GM19463 (cell line): ENCODE measurements around the gene ASPDH.
"Not testable (repeated sequence)": the region's sequence is repeated elsewhere in the genome, so short reads cannot be mapped to it uniquely, and the experiment has no call there.

Experiments
- ATAC-seq: cut with Tn5 transposase; IDR thresholded peaks from one replicate; pipeline ENCODE4 v1.9.1; 2021; ENCODE audit warnings: mild to moderate bottlenecking, moderate library complexity; ENCODE audit not compliant: unreplicated experiment

The ASPDH gene

DNA sequence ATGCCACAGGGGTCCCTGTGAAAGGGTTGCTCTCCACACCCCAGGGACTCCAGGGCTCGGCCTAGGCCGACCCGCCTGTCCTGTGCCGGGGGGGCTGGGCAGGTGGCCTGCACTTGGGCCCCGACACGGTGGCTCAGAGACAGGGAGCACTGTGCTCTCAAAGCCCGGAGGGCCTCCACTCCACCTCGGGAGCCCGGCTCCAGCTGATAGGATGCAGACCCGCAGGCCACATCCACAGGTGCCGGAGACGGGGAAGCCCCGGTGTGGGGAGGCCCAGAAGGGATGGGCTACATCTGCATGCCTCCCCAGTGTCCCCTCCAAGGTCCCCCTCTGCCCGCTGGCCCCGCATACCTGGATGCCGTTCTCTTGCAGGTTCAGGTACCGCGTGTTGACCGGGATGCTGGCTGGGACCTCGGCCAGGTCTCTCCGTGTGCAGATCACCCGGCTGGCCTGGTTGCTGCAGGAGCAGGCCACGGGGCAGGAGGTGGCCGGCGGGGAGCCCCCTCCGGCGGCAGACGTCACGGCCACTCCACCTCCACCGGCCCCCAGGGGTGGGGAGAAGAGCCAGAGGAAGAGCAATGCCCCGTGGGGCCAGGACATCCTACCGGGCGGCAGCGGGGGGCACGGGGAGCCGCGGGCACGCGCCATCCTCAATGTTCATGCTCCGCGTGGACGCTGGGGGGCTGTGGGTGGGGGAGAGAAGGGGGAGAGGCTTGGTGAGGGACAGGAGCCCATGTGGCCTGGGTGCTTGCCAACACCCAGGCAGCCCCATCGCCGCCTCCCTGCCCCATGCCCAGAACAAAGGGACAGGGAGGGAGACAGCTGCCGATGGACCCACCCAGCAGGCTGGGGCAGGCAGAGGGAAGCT, 34.7 kb upstream of the ASPDH start:
- no peak for ATAC-seq

DNA sequence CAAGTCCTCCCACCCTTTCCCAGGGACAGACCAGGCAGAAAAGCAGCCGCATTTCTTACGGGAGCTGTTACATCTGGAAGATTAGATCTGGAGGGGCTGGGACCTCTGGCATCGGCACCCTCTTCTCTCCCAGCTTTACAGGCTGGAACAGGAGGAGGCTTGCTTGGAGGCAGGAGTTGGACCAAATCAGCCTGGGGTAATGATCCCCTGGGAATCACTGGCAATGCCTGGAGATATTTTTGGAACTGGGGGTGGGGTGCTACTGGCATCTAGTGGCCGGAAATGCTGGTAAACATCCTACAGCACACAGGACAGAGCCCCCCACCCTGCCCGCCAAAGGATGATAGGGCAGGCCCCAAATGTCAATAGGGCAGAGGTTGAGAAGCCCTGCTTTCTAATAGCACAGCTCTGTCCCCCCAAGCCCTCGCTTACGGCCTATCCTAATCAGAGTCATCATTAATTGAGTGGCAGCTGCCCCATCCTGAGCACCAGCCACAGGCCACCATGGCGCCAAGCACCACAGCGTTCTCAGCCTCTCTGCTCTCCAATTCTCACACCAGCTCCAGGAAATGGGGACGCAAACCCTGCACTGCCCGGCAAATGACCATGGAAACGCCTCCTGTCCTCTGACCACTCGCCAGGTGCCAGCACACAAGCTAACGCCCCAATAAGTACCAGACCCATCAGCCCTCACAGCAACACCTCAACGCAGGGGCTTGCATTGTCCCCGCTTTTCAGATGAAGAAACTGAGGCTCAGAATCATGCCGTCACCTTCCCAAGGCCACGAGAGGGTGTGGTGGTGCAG, 33.9 kb upstream of the ASPDH start:
- no peak for ATAC-seq

DNA sequence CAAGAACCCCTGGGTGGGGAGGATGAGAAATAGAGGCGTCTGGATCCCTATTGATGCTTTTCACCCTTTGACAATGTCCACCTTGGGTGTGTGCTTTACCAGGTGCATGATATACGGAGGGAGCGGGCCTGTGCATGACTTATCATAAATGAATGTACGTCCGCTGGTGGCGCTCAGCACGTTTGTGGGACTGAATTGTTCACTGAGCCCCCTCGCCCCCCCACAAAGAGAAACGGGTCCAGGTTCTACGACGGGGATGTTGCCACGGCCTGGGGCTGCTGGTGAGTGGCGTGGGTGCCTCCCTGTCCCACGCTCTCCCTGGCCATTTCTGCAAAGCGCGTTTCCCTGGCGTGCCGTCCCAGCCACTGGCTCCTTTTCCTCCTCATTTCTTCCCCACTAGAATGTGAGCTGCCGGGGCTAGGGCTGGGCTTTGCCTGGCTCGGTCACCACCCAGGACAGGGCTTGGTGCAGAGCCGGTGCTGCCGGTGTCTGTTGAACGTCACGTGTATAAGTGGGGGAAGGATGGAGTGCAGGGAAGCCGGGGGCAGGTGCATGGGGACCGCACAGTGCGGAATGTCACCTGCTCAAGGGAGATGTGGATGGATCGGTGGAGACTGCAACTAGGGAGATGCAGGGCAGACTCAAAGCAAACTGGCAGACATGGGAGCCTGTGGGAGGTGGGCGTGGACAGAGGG, 33.0 kb upstream of the ASPDH start:
- no peak for ATAC-seq

DNA sequence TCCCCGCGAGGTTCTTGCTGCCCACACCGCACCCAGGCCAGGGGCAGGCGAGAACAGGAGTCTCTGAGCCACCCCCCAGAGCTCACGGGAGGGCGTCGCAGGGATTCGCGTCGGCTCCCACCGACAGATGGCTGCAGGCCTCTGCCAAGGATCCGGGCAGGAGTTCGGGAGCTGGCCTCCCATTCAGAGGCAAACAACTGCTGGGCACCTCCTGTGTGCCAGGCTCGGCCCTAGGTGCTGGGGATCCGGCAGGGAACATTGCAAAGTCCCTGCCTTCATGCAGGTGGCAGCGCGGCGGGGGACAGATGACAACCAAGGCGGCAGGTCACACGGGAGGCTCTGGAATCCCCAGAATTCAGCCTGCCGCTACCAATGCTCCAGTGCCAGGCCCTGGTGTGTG, 29.2 kb upstream of the ASPDH start:
- ATAC-seq: no peak

DNA sequence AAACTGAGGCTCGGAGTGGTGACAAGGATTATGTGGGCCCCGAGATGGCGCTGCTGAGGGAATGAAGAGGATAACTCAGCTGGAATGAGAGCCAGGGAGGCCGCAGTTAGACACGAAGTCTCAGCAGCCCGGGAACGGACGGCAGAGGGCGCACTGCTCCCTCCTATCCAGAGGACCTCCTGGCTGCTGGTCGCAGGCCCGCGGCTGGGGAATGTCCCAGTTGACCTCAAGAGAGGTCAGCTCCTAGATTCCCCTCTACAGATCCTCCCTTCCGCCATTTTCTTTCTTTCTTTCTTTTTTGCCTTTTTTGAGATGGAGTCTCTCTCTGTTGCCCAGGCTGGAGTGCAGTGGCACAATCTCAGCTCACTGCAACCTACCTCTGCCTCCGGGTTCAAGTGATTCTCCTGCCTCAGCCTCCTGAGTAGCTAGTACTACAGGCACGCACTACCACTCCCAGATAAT, 24.1 kb upstream of the ASPDH start:
- ATAC-seq: no peak

DNA sequence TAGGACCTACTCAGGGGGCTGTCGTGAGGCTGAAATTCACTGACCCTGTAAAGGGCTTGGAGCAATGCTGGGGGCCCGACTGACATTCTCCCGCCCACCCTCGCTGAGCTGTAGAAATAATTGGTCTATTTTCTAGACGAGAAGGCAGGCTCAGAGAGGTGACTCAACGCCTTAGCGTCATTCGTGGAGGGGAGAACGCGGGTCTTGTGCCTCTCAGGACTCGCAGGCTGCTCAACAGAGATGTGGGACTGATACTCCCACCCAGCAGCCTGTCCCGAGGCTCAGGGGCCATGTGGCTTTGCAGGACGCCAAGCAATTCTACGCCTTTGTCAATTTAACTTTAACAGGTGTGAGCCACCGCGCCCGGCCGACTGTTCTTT, 23.6 kb upstream of the ASPDH start:
- no peak for ATAC-seq

DNA sequence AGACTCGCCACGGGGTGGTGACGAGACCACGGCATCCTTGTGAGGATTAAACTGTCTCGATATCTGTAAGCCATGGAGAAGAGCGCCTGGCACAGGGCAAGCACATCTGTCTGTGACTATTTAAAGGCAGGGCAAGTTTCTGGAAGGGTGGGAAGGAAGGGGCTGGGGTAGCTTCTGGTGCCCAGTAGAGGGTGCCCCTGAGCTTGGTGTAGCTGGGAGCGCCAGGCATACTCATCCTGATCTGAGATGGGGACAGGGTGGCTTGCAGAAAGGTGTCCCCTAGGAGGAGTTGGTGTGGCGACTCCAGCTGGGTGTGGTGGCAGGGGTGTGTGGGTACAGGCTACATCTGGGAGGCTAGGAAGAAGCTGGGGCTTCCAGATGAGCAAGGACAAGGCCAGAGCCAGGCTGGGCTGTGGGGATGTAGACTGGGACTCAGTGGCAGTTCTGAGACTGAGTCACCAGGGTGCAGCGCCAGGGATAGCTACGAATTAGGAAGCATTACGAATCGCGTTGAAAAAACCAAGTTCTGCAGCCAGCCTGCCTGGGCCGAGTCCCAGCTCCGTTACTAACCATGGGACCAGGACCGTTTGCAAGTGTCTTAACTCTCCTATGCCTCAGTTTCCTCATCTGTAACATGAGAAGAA, 23.1 kb upstream of the ASPDH start:
- no peak for ATAC-seq

DNA sequence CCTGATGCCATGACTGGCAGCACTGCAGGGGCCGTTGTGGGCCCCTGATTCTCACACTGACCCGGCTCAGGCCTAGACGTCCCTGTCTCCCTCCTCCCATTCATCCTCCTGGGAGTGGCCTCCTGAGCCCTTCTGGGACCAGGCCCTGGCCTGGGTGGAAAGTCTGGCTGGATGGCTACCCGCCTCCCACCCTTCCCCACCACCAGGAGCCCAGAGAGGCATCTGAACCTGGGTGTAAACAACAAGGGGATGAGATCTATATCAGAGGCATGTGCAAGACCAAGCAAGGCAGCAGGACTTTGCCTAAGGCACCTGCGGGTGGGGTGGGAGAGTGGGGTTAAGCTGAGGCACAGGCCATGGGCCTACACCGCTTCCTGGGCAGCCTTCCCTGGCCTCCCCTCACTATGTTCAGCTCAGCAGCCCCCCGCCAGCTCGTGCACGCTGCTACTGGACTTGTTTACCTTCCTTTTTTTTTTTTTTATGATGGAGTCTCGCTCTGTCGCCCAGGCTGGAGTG, 22.0 kb upstream of the ASPDH start:
- no peak for ATAC-seq

DNA sequence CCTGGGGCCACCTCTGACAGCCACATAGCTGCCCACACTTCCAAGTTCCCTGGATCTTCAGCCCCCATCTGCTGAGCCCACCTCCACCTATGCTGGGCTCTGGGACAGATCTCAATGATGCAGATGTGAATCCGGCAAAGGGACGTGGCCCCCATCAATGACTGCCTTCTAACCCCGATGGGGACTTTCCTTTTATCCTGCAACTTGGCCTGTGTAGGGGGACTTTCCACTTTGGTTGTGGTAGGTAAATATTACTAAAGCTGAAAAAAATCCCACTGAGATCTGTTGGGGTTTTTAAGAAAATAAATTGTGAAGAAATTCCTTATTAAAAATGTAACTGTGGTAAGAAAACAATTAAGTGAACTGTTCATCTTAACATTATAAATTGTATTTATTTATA, 20.8 kb upstream of the ASPDH start:
- no peak for ATAC-seq

DNA sequence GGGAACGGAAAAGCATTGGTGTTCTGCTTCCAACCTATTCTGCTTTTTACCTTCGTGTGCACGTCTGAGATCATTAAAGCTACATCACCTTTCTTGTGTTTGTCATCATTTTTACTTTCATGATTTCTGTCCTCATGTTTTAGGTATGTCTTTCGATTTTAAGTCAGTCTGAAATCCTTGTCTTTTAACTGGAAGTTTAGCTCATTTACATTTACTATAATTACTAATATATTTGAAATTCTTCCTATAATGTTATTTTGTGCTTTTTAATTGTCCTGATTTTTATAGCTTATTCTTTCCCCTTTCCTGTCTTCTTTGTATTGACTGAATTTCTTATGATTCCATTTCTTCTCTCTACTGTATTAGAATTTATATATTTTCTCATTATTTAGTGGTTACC, 19.2 kb upstream of the ASPDH start:
- ATAC-seq: no peak

DNA sequence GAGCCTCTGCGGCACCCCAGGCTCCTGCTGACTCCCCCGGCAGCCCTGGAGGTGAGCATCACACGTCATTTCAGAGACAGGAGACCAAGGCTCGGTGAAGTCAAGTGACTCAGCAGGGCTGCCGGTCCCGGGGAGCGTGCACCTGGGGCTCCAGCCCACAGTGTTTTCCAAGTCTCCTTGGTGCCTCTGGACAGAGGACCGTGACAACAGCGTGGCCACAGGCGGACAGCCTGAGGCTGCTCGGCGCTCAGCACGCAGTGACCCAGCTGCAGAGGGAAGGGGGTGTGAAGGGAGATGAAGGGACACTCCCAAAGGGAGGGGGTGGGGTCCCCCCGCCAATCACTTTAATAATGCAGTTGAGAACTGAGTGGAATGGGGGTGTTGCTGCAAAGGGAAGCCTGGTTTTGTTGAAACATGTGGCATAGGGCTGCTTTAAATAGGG, 17.5 kb upstream of the ASPDH start:
- no peak for ATAC-seq

DNA sequence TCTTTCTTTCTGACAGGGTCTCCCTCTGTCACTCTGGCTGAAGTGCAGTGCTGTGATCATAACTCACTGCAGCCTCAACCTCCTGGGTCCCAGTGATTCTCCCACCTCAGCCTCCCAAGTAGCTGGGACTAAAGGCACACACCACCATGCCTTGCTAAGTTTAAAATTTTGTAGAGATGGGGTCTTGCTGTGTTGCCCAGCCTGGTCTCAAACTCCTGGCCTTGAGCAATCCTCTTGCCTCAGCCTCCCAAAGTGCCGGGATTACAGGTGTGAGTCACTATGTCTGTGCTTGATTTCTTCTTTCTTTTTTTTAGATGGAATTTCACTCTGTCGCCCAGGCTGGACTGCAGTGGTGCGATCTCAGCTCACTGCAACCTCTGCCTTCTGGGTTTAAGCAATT, 14.3 kb upstream of the ASPDH start:
- not testable (repeated sequence) for ATAC-seq

DNA sequence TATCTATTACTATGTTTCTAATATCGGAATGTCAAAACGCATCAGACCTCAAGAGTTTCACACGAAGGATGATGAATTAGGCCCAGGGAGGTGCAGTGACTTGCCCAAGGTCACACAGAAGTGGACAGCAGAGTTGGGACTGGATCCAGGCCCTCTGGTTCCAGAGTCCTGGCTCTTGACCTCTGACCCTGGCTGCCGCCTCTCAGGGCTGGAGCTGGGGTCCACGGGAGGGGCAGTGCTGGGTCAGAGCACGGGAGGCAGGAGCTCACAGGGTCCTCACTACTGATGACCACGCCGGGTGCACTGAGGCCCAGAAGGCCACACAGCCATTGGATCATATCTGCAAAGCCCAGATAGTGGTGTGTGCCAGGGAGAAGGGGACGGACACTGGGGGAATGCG, 9.2 kb upstream of the ASPDH start:
- ATAC-seq: no peak

DNA sequence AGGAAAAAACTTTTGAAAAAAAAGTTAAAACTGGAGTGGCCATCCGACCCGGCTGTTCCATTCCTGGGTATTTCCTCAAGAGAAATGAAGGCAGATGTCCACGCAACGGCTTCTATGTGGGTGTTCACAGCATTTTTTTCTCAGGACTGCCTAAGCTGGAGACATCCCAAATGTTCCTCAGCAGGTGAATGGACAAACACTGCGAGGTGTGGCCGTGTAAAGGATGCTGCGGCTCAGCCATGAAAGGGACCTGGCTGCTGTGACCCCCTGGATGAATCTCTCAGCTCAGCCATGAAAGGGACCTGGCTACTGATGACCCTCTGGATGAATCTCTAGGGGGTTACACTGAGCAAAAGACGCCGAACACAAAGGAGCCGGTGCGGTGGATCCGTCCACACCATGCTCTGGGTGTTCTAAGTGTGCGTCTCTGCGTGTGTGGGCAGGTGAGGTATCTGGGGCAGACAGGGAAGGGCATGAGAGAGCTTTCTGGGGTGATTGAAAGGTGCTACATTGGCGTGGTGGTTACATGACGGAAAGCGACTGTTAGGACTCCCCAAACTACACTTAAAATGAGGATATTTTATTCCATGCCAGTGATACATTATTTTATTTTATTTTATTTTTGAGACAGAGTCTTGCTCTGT, 7.2 kb upstream of the ASPDH start:
- ATAC-seq: no peak

DNA sequence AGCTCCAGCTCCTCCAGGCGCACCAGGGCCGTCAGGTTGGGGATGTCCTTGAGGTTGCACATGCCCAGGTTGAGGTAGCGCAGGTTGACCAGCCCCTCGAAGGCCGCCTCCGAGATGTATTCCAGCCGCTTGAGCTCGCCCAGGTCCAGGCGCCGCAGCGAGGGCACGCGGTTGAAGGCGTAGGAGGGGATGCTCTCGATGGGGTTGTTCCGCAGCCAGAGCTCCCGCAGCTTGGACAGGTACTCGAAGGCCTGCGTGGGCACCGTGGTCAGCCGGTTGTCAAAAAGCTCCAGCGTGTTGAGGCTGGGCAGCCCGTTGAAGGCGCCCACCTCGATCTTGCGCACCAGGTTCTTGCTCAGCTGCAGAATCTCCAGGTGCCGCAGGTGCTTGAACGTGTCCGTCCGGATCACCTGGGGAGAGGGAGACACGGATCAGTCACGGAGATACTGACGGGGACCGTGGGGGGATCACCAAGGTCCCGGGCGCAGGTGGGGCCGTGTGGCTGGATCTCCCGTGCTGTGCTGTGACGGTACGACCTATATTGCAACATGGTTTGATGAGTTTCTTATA, 5.4 kb upstream of the ASPDH start:
- no peak for ATAC-seq

DNA sequence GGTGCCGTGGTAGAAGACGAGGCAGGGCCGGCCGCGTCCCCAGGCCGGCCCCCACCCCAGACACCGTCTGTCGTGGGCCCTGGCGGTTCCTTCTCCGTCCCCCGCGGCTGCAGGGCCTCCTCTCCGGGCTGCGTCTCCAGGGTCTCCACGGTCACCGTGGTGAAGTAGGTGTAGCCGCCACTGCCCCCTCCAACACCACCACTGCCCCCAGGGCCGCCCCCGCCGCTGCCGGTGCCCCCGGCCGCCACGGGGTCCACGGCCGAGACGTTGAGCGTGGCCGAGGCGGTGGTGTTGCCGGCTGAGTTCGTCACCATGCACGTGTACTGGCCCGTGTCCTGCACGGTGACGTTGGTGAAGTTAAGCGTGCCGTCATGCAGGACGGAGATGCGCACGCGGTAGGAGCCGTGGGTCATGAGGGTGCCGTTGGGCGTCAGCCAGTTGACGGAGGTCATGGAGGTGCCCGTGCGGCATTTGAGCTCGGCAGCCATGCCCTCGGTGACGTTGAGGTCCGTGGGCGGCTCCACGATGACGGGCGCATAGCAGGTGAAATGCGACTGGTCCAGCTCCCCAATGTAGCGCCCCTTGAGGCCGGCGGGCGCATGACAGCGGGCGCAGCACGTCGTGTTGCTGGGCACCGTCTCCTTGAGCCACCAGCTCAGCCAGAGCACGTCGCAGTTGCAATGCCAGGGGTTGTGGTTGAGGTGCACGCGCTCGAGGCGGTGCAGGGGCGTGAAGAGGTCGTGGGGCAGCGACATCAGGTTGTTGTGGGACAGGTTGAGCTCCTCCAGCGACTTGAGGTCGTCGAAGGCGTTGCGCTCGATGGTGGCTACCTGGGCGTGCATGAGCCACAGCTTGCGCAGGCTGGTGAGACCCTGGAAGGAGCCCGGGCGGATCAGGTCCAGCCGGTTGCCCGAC, 4.6 kb upstream of the ASPDH start:
- no peak for ATAC-seq

DNA sequence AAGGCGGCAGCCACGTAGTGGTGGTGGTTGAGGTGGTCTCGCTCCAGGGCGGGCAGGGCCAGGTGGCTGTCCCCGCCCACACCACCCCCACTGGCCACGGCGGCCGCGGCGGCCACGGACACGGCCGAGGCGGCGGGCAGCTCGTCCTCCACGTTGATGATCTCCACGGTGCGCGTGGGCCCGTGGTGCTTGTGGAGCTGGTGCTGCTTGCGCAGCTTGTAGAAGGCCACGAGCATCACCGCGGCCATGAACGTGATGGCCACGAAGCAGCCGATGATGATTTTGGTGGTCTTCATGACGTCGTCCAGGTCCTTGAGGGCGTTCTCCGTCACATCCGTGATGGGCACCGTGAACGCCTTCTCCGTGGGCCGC, 4.0 kb upstream of the ASPDH start:
- no peak for ATAC-seq

DNA sequence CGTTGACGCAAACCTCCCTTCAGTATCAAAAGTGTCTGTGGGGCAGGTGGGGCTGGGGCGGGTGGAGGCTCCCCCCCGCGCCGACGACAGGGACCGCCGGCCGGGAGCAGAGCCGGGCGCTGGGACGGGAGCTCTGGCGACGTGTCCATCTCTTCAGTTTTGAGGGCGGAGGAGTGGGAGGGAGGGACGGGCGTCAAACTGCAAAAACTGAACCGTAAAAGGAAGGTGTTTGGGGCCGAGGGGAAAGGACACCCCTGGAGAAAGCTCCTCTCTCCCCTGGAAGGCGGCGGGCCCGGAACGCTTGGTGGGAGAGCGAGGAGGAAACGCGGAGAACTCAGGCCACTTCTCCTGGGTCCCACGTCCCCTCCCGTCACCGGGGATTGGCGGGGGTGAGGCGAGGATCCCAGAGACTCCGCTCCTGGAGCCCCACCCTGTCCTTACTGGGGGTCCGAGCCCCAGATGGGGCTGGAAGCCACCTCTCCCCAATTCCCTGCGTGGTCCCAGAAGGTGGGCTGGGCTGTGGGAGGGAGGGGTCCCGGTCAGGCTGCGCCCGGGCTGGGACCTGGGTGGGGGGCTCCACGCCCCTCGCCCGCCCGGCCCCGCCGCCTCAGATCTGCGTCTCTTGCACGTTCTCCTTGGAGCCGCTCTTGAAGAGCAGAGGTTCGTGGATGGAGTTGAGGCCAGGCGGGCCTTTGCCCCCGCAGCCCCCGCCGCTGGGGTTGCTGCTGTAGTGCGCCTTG, 3.4 kb upstream of the ASPDH start:
- no peak for ATAC-seq
